ENCODE results near the gene CNN1. TPM values are rescaled to one million over a fixed set of nuclear protein-coding genes. Genes with fewer than 3 reads are reported as not detected.

Gene CNN1
- total RNA-seq, 1 donor from 2014 or later, result not detected

- H3K4me1 Mint-ChIP-seq, result peaks cover 25% of the 10 kb centered on the region
- no peak for DNase-seq
- no peak for ATAC-seq (ENCODE audit: low read depth)
- TF ChIP-seq, protein P1, sequence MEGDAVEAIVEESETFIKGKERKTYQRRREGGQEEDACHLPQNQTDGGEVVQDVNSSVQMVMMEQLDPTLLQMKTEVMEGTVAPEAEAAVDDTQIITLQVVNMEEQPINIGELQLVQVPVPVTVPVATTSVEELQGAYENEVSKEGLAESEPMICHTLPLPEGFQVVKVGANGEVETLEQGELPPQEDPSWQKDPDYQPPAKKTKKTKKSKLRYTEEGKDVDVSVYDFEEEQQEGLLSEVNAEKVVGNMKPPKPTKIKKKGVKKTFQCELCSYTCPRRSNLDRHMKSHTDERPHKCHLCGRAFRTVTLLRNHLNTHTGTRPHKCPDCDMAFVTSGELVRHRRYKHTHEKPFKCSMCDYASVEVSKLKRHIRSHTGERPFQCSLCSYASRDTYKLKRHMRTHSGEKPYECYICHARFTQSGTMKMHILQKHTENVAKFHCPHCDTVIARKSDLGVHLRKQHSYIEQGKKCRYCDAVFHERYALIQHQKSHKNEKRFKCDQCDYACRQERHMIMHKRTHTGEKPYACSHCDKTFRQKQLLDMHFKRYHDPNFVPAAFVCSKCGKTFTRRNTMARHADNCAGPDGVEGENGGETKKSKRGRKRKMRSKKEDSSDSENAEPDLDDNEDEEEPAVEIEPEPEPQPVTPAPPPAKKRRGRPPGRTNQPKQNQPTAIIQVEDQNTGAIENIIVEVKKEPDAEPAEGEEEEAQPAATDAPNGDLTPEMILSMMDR (IDR thresholded peaks at IDR 0.05), result no peak
- peaks cover 11% of the 10 kb centered on the region for H3K36me3 Mint-ChIP-seq (ENCODE audit: low read depth)
- peak overlapping the region; percentile 11 for H3K4me3 Mint-ChIP-seq
- H3K9me3 Mint-ChIP-seq, result no peaks in the 10 kb centered on the region
- ChIA-PET POLR2A (interaction anchor here (0.6 kb wide), 1 partner anchor 53 kb away, joined by 4 read pairs; no protein-coding TSS in a partner anchor), CTCF (no interaction called here)
- H3K27me3 Mint-ChIP-seq, result no peaks in the 10 kb centered on the region
- no peak overlapping the region for H3K27ac Mint-ChIP-seq
- intact Hi-C loops (cut with micrococcal nuclease), result no loop called here
Observed at GRCh38 chr19:11530432-11530831, 8.2 kb upstream of the CNN1 start.

- no peak for ATAC-seq (ENCODE audit: low read depth)
- H3K4me1 Mint-ChIP-seq, result peaks cover 23% of the 10 kb centered on the region
- POLR2A ChIA-PET, result interaction anchor here (0.7 kb wide), 1 partner anchor 11 kb away, joined by 6 read pairs; no protein-coding TSS in a partner anchor
- DNase-seq, result no peak
- H3K4me3 Mint-ChIP-seq, result no peak overlapping the region
- no peaks in the 10 kb centered on the region for H3K36me3 Mint-ChIP-seq (ENCODE audit: low read depth)
- H3K27me3 Mint-ChIP-seq, result peaks cover 10% of the 10 kb centered on the region
- CTCF ChIA-PET, result interaction anchor here (0.7 kb wide), 1 partner anchor 290 kb away, joined by 3 read pairs; no protein-coding TSS in a partner anchor
- H3K9me3 Mint-ChIP-seq, result no peaks in the 10 kb centered on the region
- intact Hi-C loops (cut with micrococcal nuclease), result no loop called here
- TF ChIP-seq, protein P1 (IDR thresholded peaks at IDR 0.05), result no peak
- peak overlapping the region; percentile 65 for H3K27ac Mint-ChIP-seq
Observed at GRCh38 chr19:11534538-11534937, 4.1 kb upstream of the CNN1 start.

DNA sequence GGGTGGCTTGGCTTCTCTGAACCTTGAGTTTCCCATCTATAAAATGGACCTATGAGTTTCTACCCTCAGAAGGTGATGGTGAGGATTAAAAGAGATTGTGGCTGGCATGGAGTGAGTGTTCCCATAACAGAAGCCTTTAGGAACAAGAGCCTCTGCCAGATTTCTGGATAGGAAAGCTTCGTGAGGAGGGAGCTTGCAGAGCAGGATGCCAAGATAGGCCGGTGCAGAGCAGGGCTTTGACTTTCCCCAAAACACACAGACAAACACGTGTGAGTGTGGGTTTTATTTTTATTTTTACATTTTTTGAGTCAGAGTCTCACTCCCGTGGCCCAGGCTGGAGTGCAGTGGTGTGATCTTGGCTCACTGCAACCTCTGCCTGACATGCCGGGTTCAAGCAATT is 3.7 kb upstream of the CNN1 start:
- CTCF ChIA-PET, result interaction anchor here (1.1 to 1.9 kb wide), 2 partner anchors 52 to 165 kb away, joined by 3 to 21 read pairs; no protein-coding TSS in a partner anchor
- Mint-ChIP-seq H3K27ac (peak overlapping the region; percentile 65), H3K36me3 (ENCODE audit: low read depth) (no peaks in the 10 kb centered on the region), H3K4me1 (peaks cover 23% of the 10 kb centered on the region), H3K4me3 (no peak overlapping the region), H3K27me3 (peaks cover 10% of the 10 kb centered on the region), H3K9me3 (no peaks in the 10 kb centered on the region)
- DNase-seq, result no peak
- POLR2A ChIA-PET, result no interaction called here
- intact Hi-C loops (cut with micrococcal nuclease), result no loop called here
- no peak for ATAC-seq (ENCODE audit: low read depth)
- TF ChIP-seq, protein P1 (IDR thresholded peaks at IDR 0.05), result no peak

DNA sequence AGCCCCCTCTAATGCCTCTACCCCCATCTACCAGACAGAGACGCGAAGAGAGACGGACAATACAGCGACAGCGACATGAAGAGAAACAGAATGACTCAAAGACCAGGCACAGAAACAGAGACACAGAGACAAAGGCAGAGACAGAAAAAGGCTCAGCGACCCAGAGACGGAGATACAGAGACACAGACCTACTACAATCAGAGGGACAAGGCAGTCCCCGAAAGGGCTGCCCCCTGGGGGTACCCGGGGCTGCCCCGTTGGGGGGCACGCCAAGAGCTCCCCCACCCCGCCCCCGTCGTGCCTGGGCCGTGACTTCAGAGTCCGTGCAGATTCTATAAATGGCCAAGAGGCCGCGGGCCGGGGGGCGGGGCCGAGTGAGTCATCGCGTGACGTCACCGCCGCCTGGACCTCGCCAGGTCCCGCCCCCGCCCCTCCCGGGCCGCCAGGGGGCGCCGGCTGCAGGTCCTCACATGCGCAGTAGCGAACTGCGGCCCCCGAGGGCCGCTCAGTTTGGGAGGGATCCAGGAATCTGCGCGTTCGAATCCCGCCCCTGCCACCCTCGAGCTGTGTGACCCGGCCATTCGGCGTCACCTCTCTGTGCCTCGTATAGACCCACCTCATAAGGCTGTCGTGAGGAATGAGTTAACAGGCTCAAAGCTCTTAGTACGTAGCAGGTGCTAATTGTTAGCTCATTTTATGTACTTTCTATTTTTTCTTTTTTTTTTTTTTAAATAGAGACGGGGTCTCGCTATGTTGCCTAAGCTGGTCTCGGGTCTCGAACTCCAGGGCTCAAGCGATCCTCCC is 2.7 kb upstream of the CNN1 start:
- Mint-ChIP-seq H3K27ac (peak overlapping the region; percentile 67), H3K36me3 (ENCODE audit: low read depth) (no peaks in the 10 kb centered on the region), H3K9me3 (no peaks in the 10 kb centered on the region), H3K4me1 (peaks cover 23% of the 10 kb centered on the region), H3K4me3 (peak overlapping the region; percentile 68), H3K27me3 (peaks cover 14% of the 10 kb centered on the region)
- DNase-seq (peak; percentile 96), ATAC-seq (ENCODE audit: low read depth) (peak; percentile 92)
- CTCF ChIA-PET, result interaction anchor here (0.5 to 1.9 kb wide), 11 partner anchors 11 to 825 kb away, joined by 3 to 21 read pairs (median 4); partner anchors contain the start of gene ELOF1
- POLR2A ChIA-PET, result interaction anchor here (0.5 to 1.5 kb wide), 9 partner anchors 23 to 891 kb away, joined by 3 to 7 read pairs (median 5); partner anchors contain the start of genes ACP5, ELOF1 and SWSAP1
- TF ChIP-seq, protein P1 (IDR thresholded peaks at IDR 0.05), result no peak
- intact Hi-C loops (cut with micrococcal nuclease), result loop anchor here (1.0 to 2.0 kb wide), 3 partner anchors 23 to 51 kb away; partner anchors contain the start of genes ELOF1 and ZNF653
